Stimulated activated CD4-positive, alpha-beta T cell treated with anti-CD3 and anti-CD28 coated beads, TNF-alpha, amount 100 ng/mL, for 48 hours (primary cell): ENCODE data around the gene CHRNA10.
"Not testable (repeated sequence)": the region's sequence is repeated elsewhere in the genome, so short reads cannot be mapped to it uniquely, and the experiment has no call there.

ENCODE experiments used
- DNase-seq, 3 donors: peaks; one replicate each; pipeline ENCODE4 v3.0.0-alpha.2; 2020; ENCODE audit warnings: low read depth in 3 of 3

CHRNA10 gene

DNA sequence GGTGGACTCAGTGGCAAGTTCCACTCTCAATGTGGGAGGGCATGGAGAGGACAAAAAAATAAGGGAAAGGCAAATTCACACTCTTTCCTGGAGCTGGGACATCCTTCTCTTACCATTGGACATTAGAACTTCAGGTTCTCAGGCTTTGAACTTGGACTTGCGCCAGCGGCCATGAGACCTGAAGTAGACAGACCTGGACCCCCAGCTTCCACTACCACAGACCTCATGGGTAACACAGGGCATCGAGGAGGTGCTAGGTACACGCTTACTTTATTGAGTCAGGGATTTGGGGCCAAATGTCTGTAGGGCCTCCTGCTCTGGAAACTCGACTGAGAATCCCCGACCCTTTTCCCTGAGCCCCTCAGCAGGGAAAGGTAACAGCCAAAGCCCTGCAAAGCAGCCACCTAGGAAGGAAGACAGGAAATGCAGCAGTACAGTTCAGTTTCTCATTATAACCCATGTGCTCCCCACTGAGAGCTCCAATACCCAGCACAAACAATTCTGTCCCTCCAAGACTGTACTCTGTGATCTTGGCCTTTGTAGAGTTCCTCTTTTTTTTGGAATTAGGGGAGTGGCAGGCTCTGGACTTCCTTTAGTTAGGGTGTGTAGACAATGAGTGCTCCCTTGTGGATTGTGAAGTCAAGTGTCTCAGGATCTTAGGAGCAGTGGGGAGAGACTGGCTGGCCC lies 5.7 kb downstream of the CHRNA10 start:
- no peak for DNase-seq

- DNase-seq: no peak
Measured at GRCh38 chr11:3664032-3664630, 7.1 kb downstream of the CHRNA10 start.

DNA sequence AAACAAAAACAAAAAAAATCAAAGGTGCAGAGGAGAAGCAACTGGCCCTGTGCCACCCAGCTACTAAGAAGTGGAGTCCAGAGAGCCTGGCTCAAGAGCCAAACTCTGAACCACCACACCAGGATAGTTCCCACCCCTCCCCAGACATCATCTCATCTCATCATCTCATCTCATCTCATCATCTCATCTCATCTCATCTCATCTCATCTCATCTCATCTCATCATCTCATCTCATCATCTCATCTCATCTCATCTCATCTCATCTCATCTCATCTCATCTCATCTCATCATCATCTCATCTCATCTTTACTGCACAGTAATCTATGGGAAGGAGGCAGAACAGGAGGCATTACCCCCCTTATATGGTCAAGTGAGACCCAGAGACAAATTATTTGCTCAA lies 8.3 kb downstream of the CHRNA10 start:
- no peak for DNase-seq

DNA sequence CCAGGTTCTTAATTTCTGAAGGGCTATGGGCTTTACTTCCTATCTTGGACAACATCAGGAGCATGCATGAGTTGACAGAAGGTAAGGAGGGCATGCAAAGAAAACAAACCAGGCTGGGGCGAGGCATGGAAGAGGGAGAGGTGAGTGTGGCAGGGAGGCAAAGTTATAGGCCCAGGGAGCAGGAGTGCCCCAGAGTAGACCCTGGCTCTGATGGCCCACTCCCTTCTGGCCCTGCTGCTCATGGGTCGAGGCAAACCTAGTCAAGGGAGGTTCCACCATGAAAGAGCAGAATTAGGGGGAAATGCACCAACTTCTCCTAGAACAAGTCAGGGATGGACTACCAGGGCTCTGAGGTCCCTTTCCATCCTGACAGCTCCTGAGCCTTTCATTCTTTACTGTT lies 10.2 kb downstream of the CHRNA10 start:
- DNase-seq: no peak

DNA sequence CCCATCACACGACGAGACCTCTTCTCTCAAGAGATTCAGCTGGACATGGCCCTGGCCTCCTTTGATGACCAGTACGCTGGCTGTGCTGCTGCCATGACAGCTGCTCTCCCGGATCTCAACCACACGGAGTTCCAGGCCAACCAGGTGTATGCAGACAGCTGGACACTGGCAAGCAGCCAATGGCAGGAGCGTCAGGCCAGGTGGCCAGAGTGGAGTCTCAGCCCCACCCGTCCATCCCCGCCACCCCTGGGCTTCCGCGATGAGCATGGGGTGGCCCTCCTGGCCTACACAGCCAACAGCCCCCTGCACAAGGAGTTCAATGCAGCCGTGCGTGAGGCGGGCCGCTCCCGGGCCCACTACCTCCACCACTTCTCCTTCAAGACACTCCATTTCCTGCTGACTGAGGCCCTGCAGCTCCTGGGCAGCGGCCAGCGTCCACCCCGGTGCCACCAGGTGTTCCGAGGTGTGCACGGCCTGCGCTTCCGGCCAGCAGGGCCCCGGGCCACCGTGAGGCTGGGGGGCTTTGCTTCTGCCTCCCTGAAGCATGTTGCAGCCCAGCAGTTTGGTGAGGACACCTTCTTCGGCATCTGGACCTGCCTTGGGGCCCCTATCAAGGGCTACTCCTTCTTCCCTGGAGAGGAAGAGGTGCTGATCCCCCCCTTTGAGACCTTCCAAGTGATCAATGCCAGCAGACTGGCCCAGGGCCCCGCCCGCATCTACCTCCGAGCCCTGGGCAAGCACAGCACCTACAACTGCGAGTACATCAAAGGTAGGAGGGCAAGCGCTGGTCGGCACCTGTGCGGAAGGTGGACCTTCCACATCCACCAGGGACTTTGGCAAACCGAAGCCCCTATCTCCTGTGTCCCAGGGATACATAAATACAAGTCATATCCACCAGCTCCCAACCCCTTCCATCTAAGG lies 11.3 kb downstream of the CHRNA10 start:
- DNase-seq: no peak

- DNase-seq: no peak
Measured at GRCh38 chr11:3658252-3658651, 12.9 kb downstream of the CHRNA10 start.

- DNase-seq: not testable (repeated sequence)
Measured at GRCh38 chr11:3657331-3657730, 13.9 kb downstream of the CHRNA10 start.

- no peak for DNase-seq
Measured at GRCh38 chr11:3655547-3655946, 15.6 kb downstream of the CHRNA10 start.

DNA sequence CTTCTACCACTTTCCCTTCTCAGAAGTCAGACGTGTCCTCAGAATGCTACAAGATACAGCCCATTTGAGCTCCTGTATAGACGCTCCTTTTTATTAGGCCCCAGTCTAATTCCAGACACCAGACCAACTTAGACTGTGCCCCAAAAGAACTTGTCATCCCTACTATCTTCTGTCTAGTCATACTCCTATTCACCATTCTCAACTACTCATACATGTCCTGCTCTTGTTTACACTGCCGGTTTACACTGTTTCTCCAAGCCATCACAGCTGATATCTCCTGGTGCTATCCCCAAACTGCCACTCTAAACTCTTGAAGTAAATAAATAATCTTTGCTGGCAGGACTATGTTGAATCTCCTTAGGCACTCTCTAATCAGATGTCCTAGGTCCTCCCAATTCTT lies 18.7 kb downstream of the CHRNA10 start:
- DNase-seq: not testable (repeated sequence)

GRCh38 chr11:3649374-3649773 lies 21.8 kb downstream of the CHRNA10 start:
- DNase-seq: not testable (repeated sequence)

DNA sequence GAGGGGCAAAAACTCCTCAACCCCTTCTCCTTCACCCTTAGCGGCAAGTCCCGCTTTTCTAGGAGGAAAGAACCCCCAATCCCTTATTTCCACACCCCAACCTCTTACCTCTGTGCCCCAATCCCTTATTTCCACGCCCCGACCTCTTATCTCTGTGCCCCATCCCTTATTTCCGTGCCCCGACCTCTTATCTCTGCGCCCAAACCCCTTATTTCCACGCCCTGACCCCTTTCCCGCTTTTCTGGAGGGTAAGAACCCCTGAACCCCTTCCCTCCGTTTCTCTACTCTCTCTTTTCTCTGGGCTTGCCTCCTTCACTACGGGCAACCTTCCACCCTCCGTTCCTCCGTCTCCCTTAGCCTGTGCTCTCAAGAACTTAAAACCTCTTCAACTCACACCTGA lies 22.3 kb downstream of the CHRNA10 start:
- not testable (repeated sequence) for DNase-seq

DNA sequence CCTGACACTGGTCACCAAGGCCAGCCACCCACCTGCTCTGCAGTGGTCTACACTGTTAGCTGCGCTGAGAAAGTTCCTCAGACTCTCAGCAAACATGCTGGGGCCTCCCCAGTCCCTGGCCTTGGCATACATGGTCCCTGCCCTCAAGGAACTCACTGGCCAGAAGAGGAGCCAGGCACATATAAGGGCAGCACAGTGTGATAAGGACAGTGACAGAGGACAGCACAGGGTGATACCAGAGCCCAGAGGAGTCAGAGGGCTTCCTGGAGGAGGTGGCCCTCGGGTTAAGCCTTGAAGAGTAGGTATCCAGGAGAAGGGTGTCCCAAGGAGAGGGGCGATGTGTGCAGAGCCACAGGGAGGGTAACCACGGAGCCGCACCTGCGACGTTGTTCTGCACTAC lies 25.6 kb downstream of the CHRNA10 start:
- no peak for DNase-seq

DNA sequence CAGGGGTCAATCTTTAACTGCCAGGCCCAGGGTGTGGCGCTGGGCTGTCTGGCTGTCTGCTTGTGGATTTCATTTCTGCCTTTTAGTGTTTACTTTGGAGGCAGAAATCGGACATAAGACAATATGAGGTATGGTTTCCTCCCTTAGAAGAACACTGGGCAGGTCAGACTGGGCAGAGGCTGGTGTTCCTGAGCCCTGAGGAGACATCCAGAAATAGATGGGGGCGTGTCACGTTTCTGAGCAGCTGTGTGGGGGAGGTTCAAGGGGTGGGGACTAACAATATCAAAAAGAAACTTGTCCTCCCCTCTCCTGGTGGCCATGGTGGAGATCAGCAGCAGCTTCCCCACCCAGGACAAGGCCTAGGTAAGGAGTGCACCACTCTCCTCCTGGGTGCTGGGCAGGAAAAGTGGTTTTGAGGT lies 26.4 kb downstream of the CHRNA10 start, which contains the start of gene ART1:
TSS of gene ART1 (plus strand) at position 312 of the 419 bp plus-strand sequence. CDS start 14,086 bp downstream, outside the sequence.
- DNase-seq: no peak

- DNase-seq: not testable (repeated sequence)
Measured at GRCh38 chr11:3643102-3643546, 28.1 kb downstream of the CHRNA10 start.

DNA sequence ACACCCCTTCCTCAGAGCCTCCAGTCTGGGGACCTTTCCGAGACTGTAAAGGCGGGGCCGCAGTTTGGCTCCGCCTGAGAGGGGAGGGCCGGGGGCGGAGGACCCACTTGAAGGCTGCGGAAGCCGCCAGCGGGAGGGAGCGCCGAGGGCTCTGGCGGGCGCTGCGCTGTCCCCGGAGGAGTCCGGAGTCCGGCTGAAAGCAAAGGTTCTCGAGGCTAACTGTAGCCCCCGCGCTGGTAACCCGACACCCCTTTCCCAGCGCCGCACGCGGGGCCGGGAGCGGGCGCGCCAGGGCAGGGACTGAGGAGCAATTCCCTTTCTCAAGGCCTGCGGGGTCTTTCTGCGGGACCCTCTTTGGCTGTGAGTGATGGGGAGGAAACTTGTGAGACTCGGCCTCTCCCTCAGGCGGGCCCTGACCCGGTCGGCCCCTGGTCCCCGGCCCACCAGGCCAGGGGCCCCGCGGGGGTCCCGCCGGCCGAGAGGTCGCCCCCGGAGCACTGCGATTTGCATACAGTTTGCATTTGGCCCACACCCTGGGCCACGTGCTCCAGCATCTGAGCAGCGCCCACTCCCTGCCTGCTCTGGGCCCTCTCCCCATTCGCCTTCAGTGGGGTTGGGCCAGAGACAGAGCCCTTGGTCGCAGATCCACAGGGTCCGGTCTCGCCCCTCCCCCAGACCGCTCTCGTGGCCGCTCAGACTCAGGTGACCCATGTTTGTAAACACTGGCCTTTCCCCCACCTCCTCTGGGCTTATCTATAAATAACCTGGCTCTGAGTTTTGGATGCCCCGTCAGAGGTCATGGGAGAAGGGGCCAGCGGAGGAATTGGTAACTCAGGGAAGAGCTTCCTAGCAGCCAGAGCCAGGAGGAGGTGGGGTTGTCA lies 28.9 kb downstream of the CHRNA10 start:
- DNase-seq: peak; percentile 10 to 65 (median 48)

- no peak for DNase-seq
Measured at GRCh38 chr11:3641701-3642070, 29.5 kb downstream of the CHRNA10 start, which contains the start of gene ART5. Gene ART5, minus strand, starts transcription at chr11:3641992. Its CDS starts 130 bp downstream, at chr11:3641862.

GRCh38 chr11:3641191-3641590 lies 30.0 kb downstream of the CHRNA10 start:
- no peak for DNase-seq

GRCh38 chr11:3639841-3640240 lies 31.3 kb downstream of the CHRNA10 start:
- DNase-seq: no peak

DNA sequence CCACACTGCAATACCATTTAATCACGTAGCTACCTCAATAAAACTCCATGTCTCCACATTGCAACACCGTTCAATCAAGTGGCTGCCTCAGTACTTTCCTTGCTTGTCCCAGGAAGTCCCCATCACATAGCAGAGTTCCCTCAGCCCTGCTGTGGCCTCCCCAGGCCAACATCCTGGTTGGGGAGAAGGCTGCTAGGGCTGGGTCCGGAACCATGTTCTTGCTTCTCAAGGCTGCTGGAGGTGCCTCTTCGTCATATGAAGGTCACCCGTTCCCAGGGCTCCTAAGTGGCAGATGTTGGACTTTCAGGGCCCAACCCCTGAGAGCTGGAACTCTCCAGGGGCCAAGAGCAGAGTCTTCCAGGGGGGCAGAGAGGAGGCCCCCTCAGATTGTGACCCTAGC lies 32.7 kb downstream of the CHRNA10 start:
- no peak for DNase-seq

- DNase-seq: no peak
Measured at GRCh38 chr11:3637201-3637600, 34.0 kb downstream of the CHRNA10 start.
